A673 (cell line): ENCODE results near the gene MSRB2. TPM values are rescaled to one million over a fixed set of nuclear protein-coding genes. Genes with fewer than 3 reads are reported as not detected.

ENCODE experiments used
- BruUV-seq: library from RNA; stranded (reverse); fragments of 400-500 nt; replicated peaks from 2 replicates; lab custom pipeline; 2021; lab: Mats Ljungman, UMichigan
- CTCF ChIA-PET: fragments of 300-600 bp; sonication (Branson Sonifier 250); formaldehyde crosslinking; loops from one replicate; lab custom pipeline; 2022; ENCODE audit warnings: antibody characterized with exemption; lab: Charles Lee
- POLR2A ChIA-PET: fragments of 300-600 bp; sonication (Branson Sonifier 250); formaldehyde crosslinking; loops from one replicate; lab custom pipeline; 2022; ENCODE audit warnings: antibody characterized with exemption; ENCODE audit not compliant: low non-redundant PET; lab: Charles Lee
- DNase-seq: peaks from one replicate; pipeline ENCODE4 v3.0.0-alpha.2; 2015; ENCODE audit warnings: low spot score
- H3K27ac ChIP-seq: fragments of 200-600 bp; sonication (generic); 2 replicates; pipeline ENCODE4 v1.5.1; 2016; ENCODE audit warnings: mixed run types, low read depth, mild to moderate bottlenecking, mixed read lengths, antibody characterized with exemption, low read length; ENCODE audit not compliant: poor library complexity, severe bottlenecking
- H3K27me3 ChIP-seq: fragments of 200-600 bp; sonication (generic); replicated peaks from 2 replicates; pipeline ENCODE4 v1.6.1; 2017; ENCODE audit warnings: mixed run types, low read depth, mild to moderate bottlenecking, mixed read lengths, antibody characterized with exemption, low read length; ENCODE audit not compliant: insufficient read depth, poor library complexity
- H3K36me3 ChIP-seq: fragments of 200-600 bp; sonication (generic); 2 replicates; pipeline ENCODE4 v1.6.1; 2016; ENCODE audit warnings: mixed run types, mild to moderate bottlenecking, mixed read lengths, antibody characterized with exemption, low read length; ENCODE audit not compliant: insufficient read depth, poor library complexity, severe bottlenecking
- H3K4me1 ChIP-seq: fragments of 200-600 bp; sonication (generic); 2 replicates; pipeline ENCODE4 v1.6.1; 2017; ENCODE audit warnings: mixed run types, mild to moderate bottlenecking, mixed read lengths, antibody characterized with exemption, low read length; ENCODE audit not compliant: insufficient read depth, poor library complexity, severe bottlenecking
- H3K4me3 ChIP-seq: fragments of 200-600 bp; sonication (generic); 2 replicates; pipeline ENCODE4 v1.5.1; 2016; ENCODE audit warnings: low read depth, mixed run types, mild to moderate bottlenecking, mixed read lengths, low read length; ENCODE audit not compliant: poor library complexity, severe bottlenecking
- H3K9me3 ChIP-seq: fragments of 200-600 bp; sonication (generic); 2 replicates; pipeline ENCODE4 v1.6.1; 2016; ENCODE audit warnings: mixed run types, low read depth, mild to moderate bottlenecking, mixed read lengths, antibody characterized with exemption, low read length; ENCODE audit not compliant: poor library complexity, severe bottlenecking
- CTCF ChIP-seq: fragments of 300-800, 200-600 bp; sonication (generic); conservative IDR thresholded peaks from 2 replicates; pipeline ENCODE4 v1.5.1; 2017; ENCODE audit warnings: low read depth, mild to moderate bottlenecking, antibody characterized with exemption, low read length, moderate library complexity, mixed read lengths
- EZH2 ChIP-seq: fragments of 200-600 bp; sonication (generic); IDR thresholded peaks from 2 replicates; pipeline ENCODE4 v1.6.1; 2017; ENCODE audit warnings: borderline replicate concordance, low read depth, mild to moderate bottlenecking, mixed read lengths, antibody characterized with exemption, low read length; ENCODE audit not compliant: poor library complexity, severe bottlenecking
- intact Hi-C: fragments of 100-400 bp; cut with micrococcal nuclease; formaldehyde crosslinking; loops from one replicate; pipeline ENCODE4 v1.10.0; 2022; ENCODE audit not compliant: unreplicated experiment
- total RNA-seq: library from RNA; stranded (reverse); gene quantifications from 2 replicates; pipeline ENCODE4 v1.2.3, GENCODE V29; 2021

MSRB2 gene
- total RNA-seq, 1 experiment from 2014 or later, result 6.4 TPM

- H3K4me3 ChIP-seq, result no peak overlapping the region
- H3K27me3 ChIP-seq, result no peaks in the 10 kb centered on the region
- peaks cover 10% of the 10 kb centered on the region for H3K4me1 ChIP-seq
- no peak for TF ChIP-seq EZH2
- TF ChIP-seq CTCF, result no peak
- POLR2A ChIA-PET, result no interaction called here
- no TSS peak for BruUV-seq
- H3K9me3 ChIP-seq, result no peaks in the 10 kb centered on the region
- intact Hi-C loops, result no loop called here
- H3K36me3 ChIP-seq, result no peaks in the 10 kb centered on the region
- CTCF ChIA-PET, result no interaction called here
- H3K27ac ChIP-seq, result no peak overlapping the region
- no peak for DNase-seq
Measured at GRCh38 chr10:23048191-23048590, 47.2 kb upstream of the MSRB2 start.

GRCh38 chr10:23051278-23051677 is 44.1 kb upstream of the MSRB2 start:
- no peaks in the 10 kb centered on the region for H3K27me3 ChIP-seq
- H3K4me1 ChIP-seq, result peaks cover 32% of the 10 kb centered on the region
- ChIA-PET POLR2A (no interaction called here), CTCF (no interaction called here)
- intact Hi-C loops, result no loop called here
- DNase-seq, result no peak
- TF ChIP-seq CTCF, result no peak
- no peak for TF ChIP-seq EZH2
- H3K27ac ChIP-seq, result no peak overlapping the region
- H3K9me3 ChIP-seq, result no peaks in the 10 kb centered on the region
- BruUV-seq, result no TSS peak
- no peak overlapping the region for H3K4me3 ChIP-seq
- no peaks in the 10 kb centered on the region for H3K36me3 ChIP-seq

GRCh38 chr10:23051855-23052331 is 43.5 kb upstream of the MSRB2 start:
- Histone ChIP-seq H3K4me1 (peaks cover 38% of the 10 kb centered on the region), H3K36me3 (no peaks in the 10 kb centered on the region), H3K4me3 (no peak overlapping the region), H3K27ac (no peak overlapping the region), H3K27me3 (no peaks in the 10 kb centered on the region), H3K9me3 (no peaks in the 10 kb centered on the region)
- no peak for DNase-seq
- CTCF ChIA-PET, result no interaction called here
- BruUV-seq, result no TSS peak
- intact Hi-C loops, result no loop called here
- no peak for TF ChIP-seq CTCF
- TF ChIP-seq EZH2, result no peak
- POLR2A ChIA-PET, result no interaction called here
